Measurements from ENCODE around the gene NEIL1.

The NEIL1 gene

GRCh38 chr15:75357976-75358673 is 11.3 kb downstream of the NEIL1 start:
- DNase-seq = no peak

- no peak for DNase-seq
Observed at GRCh38 chr15:75358771-75359536, 12.1 kb downstream of the NEIL1 start.

- DNase-seq = no peak
Observed at GRCh38 chr15:75359537-75360250, 12.9 kb downstream of the NEIL1 start.

GRCh38 chr15:75360391-75360790 is 13.6 kb downstream of the NEIL1 start:
- DNase-seq = no peak

- DNase-seq = no peak
Observed at GRCh38 chr15:75360856-75361255, 14.0 kb downstream of the NEIL1 start.

- no peak for DNase-seq
Observed at GRCh38 chr15:75361361-75361988, 14.6 kb downstream of the NEIL1 start.

- no peak for DNase-seq
Observed at GRCh38 chr15:75361989-75362641, 15.3 kb downstream of the NEIL1 start.

- DNase-seq = no peak
Observed at GRCh38 chr15:75362642-75363249, 15.9 kb downstream of the NEIL1 start.

GRCh38 chr15:75363786-75364185 is 16.9 kb downstream of the NEIL1 start:
- no peak for DNase-seq

GRCh38 chr15:75364881-75365280 is 18.0 kb downstream of the NEIL1 start:
- DNase-seq = no peak

- no peak for DNase-seq
Observed at GRCh38 chr15:75366163-75366562, 19.3 kb downstream of the NEIL1 start.

- DNase-seq = no peak
Observed at GRCh38 chr15:75367006-75367405, 20.2 kb downstream of the NEIL1 start.

GRCh38 chr15:75367406-75367912 is 20.6 kb downstream of the NEIL1 start:
- DNase-seq = no peak

- peak; percentile 78 for DNase-seq
Observed at GRCh38 chr15:75367913-75368688, 21.3 kb downstream of the NEIL1 start, which contains the start of gene MAN2C1. MAN2C1 (minus strand) TSS chr15:75368607; CDS start chr15:75368583, 24 bp downstream.

- DNase-seq = peak; percentile 50
Observed at GRCh38 chr15:75368689-75369239, 21.9 kb downstream of the NEIL1 start.

GRCh38 chr15:75369897-75370581 is 23.2 kb downstream of the NEIL1 start:
- no peak for DNase-seq

GRCh38 chr15:75371486-75371885 is 24.6 kb downstream of the NEIL1 start:
- DNase-seq = no peak

GRCh38 chr15:75371901-75372688 is 25.3 kb downstream of the NEIL1 start:
- no peak for DNase-seq

GRCh38 chr15:75380773-75381172 is 33.9 kb downstream of the NEIL1 start:
- no peak for DNase-seq

All from DMS 273 treated with DMSO at 0.1 percent for 48 hours (cell line).